WTC11 (cell line): ENCODE data around the gene EHBP1L1. TPM values are rescaled to one million over a fixed set of nuclear protein-coding genes. Genes with fewer than 3 reads are reported as not detected.

Source experiments
- ATAC-seq: fragments of 200-7000 bp; cut with Tn5 transposase; 2 replicates; pipeline ENCODE4 v1.10.0; 2021; ENCODE audit warnings: mild to moderate bottlenecking, moderate library complexity
- CTCF ChIA-PET: fragments of 300-600 bp; sonication (Branson Sonifier 250); formaldehyde crosslinking; loops from one replicate; lab custom pipeline; 2021; ENCODE audit warnings: antibody characterized with exemption; lab: Charles Lee
- POLR2A ChIA-PET: fragments of 350-600 bp; sonication (Branson Sonifier 250); formaldehyde crosslinking; loops from one replicate; lab custom pipeline; 2021; ENCODE audit warnings: antibody characterized with exemption; lab: Charles Lee
- DNase-seq: peaks from one replicate; pipeline ENCODE4 v3.0.0; 2021; ENCODE audit warnings: low spot score
- H3K27ac Mint-ChIP-seq: 2 replicates; pipeline ENCODE4 v1.8.0; 2021; ENCODE audit warnings: mixed read lengths
- H3K27me3 Mint-ChIP-seq: 2 replicates; pipeline ENCODE4 v1.8.0; 2021; ENCODE audit warnings: low read depth, mild to moderate bottlenecking, moderate library complexity, mixed read lengths
- H3K36me3 Mint-ChIP-seq: 2 replicates; pipeline ENCODE4 v1.8.0; 2021; ENCODE audit warnings: mixed read lengths
- H3K4me1 Mint-ChIP-seq: 2 replicates; pipeline ENCODE4 v1.8.0; 2022; ENCODE audit warnings: mixed read lengths
- H3K4me3 Mint-ChIP-seq: 2 replicates; pipeline ENCODE4 v1.8.0; 2021; ENCODE audit warnings: mild to moderate bottlenecking, moderate library complexity, mixed read lengths
- H3K9me3 Mint-ChIP-seq: 2 replicates; pipeline ENCODE4 v1.8.0; 2021; ENCODE audit warnings: mixed read lengths
- ATF2 ChIP-seq: sonication (generic); formaldehyde crosslinking; IDR thresholded peaks from 2 replicates; pipeline ENCODE4 v1.8.1; 2022; ENCODE audit warnings: low read depth, missing genetic modification reagents, borderline replicate concordance
- CREM ChIP-seq: sonication (generic); formaldehyde crosslinking; IDR thresholded peaks from 2 replicates; pipeline ENCODE4 v1.8.1; 2022; ENCODE audit warnings: mild to moderate bottlenecking, missing genetic modification reagents, moderate library complexity
- EMX1 ChIP-seq: fragments of 250-450 bp; sonication (Bioruptor Pico); IDR thresholded peaks from 2 replicates; pipeline ENCODE4 v1.8.0; 2021; ENCODE audit warnings: mild to moderate bottlenecking
- ERG ChIP-seq: fragments of 250-450 bp; sonication (Bioruptor Pico); IDR thresholded peaks from 2 replicates; pipeline ENCODE4 v1.8.0; 2021; ENCODE audit warnings: mild to moderate bottlenecking
- HMGXB4 ChIP-seq: sonication (generic); formaldehyde crosslinking; IDR thresholded peaks from 2 replicates; pipeline ENCODE4 v1.8.1; 2023; ENCODE audit warnings: mild to moderate bottlenecking, moderate library complexity, missing genetic modification reagents
- MXD4 ChIP-seq: fragments of 250-450 bp; sonication (Bioruptor Pico); IDR thresholded peaks from 2 replicates; pipeline ENCODE4 v1.8.0; 2021; ENCODE audit warnings: mild to moderate bottlenecking, moderate library complexity, borderline replicate concordance
- NFYB ChIP-seq: sonication (generic); formaldehyde crosslinking; conservative IDR thresholded peaks from 2 replicates; pipeline ENCODE4 v1.8.0; 2022; ENCODE audit warnings: low read depth, missing genetic modification reagents
- SP1 ChIP-seq: sonication (generic); formaldehyde crosslinking; conservative IDR thresholded peaks from 2 replicates; pipeline ENCODE4 v1.8.1; 2022; ENCODE audit warnings: missing genetic modification reagents
- STAT6 ChIP-seq: sonication (generic); formaldehyde crosslinking; conservative IDR thresholded peaks from 2 replicates; pipeline ENCODE4 v1.8.1; 2023; ENCODE audit warnings: mild to moderate bottlenecking, low read depth, missing genetic modification reagents, moderate library complexity
- TEAD4 ChIP-seq: sonication (generic); formaldehyde crosslinking; IDR thresholded peaks from 2 replicates; pipeline ENCODE4 v1.8.0; 2022; ENCODE audit warnings: mild to moderate bottlenecking, missing genetic modification reagents
- ZNF219 ChIP-seq: sonication (generic); formaldehyde crosslinking; IDR thresholded peaks from 2 replicates; pipeline ENCODE4 v1.8.0; 2023; ENCODE audit warnings: missing genetic modification reagents, mild to moderate bottlenecking, borderline replicate concordance
- ZNF263 ChIP-seq: sonication (generic); formaldehyde crosslinking; IDR thresholded peaks from 2 replicates; pipeline ENCODE4 v1.8.1; 2022; ENCODE audit warnings: low read depth, mild to moderate bottlenecking, moderate library complexity, missing genetic modification reagents
- ZNF423 ChIP-seq: fragments of 250-450 bp; sonication (Bioruptor Pico); IDR thresholded peaks from 2 replicates; pipeline ENCODE4 v2.1.2; 2022; ENCODE audit warnings: mild to moderate bottlenecking, moderate library complexity
- total RNA-seq: library from RNA; stranded (reverse); gene quantifications from 3 replicates; pipeline ENCODE4 v1.2.3, GENCODE V29; 2021
- TF ChIP-seq, protein P1 (sequence below): fragments of 250-450 bp; sonication (Bioruptor Pico); IDR thresholded peaks from 2 replicates; pipeline ENCODE4 v1.9.0; 2021; ENCODE audit warnings: mild to moderate bottlenecking
- TF ChIP-seq, protein P2 (sequence below): fragments of 250-450 bp; sonication (Bioruptor Pico); conservative IDR thresholded peaks from 2 replicates; pipeline ENCODE4 v1.9.0; 2021; ENCODE audit warnings: mild to moderate bottlenecking

EHBP1L1 gene
- total RNA-seq, 1 experiment from 2014 or later: 11.8 TPM

GRCh38 chr11:65537620-65538231 is 38.1 kb upstream of the EHBP1L1 start:
- CTCF ChIA-PET: interaction anchor here (0.9 to 10.3 kb wide), 8 partner anchors 8 to 52 kb away, joined by 3 to 271 read pairs (median 7); partner anchors contain the start of genes FAM89B, KCNK7, SCYL1 and ZNRD2
- no peak for DNase-seq
- TF ChIP-seq ERG (no peak), TEAD4 (CRISPR knock-in tag) (no peak), HMGXB4 (CRISPR knock-in tag) (no peak), ATF2 (CRISPR knock-in tag) (no peak), ZNF423 (CRISPR knock-in tag) (no peak), NFYB (CRISPR knock-in tag) (no peak), CREM (CRISPR knock-in tag) (no peak), EMX1 (no peak), ZNF219 (CRISPR knock-in tag) (no peak), SP1 (CRISPR knock-in tag) (no peak), ZNF263 (no peak), STAT6 (CRISPR knock-in tag) (no peak), MXD4 (CRISPR knock-in tag) (no peak)
- TF ChIP-seq, protein P1, sequence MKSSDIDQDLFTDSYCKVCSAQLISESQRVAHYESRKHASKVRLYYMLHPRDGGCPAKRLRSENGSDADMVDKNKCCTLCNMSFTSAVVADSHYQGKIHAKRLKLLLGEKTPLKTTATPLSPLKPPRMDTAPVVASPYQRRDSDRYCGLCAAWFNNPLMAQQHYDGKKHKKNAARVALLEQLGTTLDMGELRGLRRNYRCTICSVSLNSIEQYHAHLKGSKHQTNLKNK (CRISPR knock-in tag): no peak
- TF ChIP-seq, protein P2, sequence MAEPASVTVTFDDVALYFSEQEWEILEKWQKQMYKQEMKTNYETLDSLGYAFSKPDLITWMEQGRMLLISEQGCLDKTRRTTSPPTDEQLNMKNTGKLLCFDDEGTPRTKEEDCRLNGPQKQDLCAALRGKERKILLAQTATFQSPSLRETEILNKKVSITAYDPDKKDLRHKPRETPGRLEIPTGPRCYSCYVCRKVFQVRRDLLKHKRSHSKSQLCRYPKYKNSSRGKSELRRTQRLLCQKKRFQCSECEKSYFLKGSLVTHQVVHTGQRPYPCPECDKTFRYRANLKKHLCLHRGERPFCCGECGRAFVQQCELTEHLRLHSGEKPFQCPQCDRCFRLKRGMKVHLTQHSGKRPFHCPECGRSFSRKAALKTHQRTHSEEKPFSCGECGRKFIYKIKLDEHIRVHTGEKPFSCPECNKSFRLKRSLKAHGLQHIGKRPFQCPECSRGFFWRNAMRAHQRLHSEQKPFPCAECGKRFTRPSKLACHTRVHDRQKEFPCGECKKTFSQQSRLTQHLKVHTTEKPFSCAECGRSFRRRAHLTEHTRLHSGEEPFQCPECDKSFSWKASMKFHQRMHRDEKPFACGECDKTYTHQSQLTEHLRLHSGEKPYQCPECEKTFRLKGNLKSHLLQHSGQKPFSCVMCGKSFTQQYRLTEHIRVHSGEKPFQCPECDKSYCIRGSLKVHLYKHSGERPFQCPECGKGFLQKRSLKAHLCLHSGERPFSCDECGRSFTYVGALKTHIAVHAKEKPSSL (CRISPR knock-in tag): no peak
- TF ChIP-seq, all 79 proteins: peak for 0
- Mint-ChIP-seq H3K27ac (no peak overlapping the region), H3K36me3 (peaks cover 5% of the 10 kb centered on the region; the same call in 1 of the 2 replicates), H3K27me3 (peaks cover 32% of the 10 kb centered on the region), H3K9me3 (no peaks in the 10 kb centered on the region), H3K4me1 (peaks cover 2% of the 10 kb centered on the region), H3K4me3 (no peak overlapping the region)
- POLR2A ChIA-PET: no interaction called here
- ATAC-seq: no peak
